SIG-M5 treated with dmso at 0.1 percent for 504 hours (cell line): ENCODE measurements around the gene NXPE1.

ENCODE experiments used
- DNase-seq: peaks from one replicate; lab custom pipeline; 2025; ENCODE audit not compliant: unreplicated experiment; lab: John Stamatoyannopoulos, UW

NXPE1 gene

GRCh38 chr11:114563077-114563476 is 3.4 kb upstream of the NXPE1 start:
- DNase-seq, result no peak

- DNase-seq, result no peak
These were observed 2.7 kb upstream of the NXPE1 start for GRCh38 chr11:114562166-114562916.

- no peak for DNase-seq
These were observed 3.5 kb downstream of the NXPE1 start for GRCh38 chr11:114556135-114556534.

- no peak for DNase-seq
These were observed 6.0 kb downstream of the NXPE1 start for GRCh38 chr11:114553642-114554041.

- DNase-seq, result no peak
These were observed 8.6 kb downstream of the NXPE1 start for GRCh38 chr11:114551060-114551459.

GRCh38 chr11:114525682-114526081 is 34.0 kb downstream of the NXPE1 start:
- DNase-seq, result no peak

- DNase-seq, result no peak
These were observed 35.6 kb downstream of the NXPE1 start for GRCh38 chr11:114524122-114524521.

- no peak for DNase-seq
These were observed 36.9 kb downstream of the NXPE1 start for GRCh38 chr11:114522818-114523217.

GRCh38 chr11:114511538-114511937 is 48.1 kb downstream of the NXPE1 start:
- DNase-seq, result no peak

- DNase-seq, result no peak
These were observed 48.6 kb downstream of the NXPE1 start for GRCh38 chr11:114511079-114511478.

GRCh38 chr11:114501901-114502300 is 57.8 kb downstream of the NXPE1 start:
- no peak for DNase-seq

GRCh38 chr11:114499756-114500155 is 59.9 kb downstream of the NXPE1 start:
- DNase-seq, result no peak

GRCh38 chr11:114496915-114497314 is 62.8 kb downstream of the NXPE1 start:
- DNase-seq, result no peak

- DNase-seq, result no peak
These were observed 75.8 kb downstream of the NXPE1 start for GRCh38 chr11:114483929-114484328.

GRCh38 chr11:114482114-114482513 is 77.6 kb downstream of the NXPE1 start:
- no peak for DNase-seq

GRCh38 chr11:114479331-114479730 is 80.3 kb downstream of the NXPE1 start:
- no peak for DNase-seq

- no peak for DNase-seq
These were observed 80.9 kb downstream of the NXPE1 start for GRCh38 chr11:114478768-114479167.

- no peak for DNase-seq
These were observed 81.7 kb downstream of the NXPE1 start for GRCh38 chr11:114478001-114478410.

GRCh38 chr11:114472661-114473060 is 87.0 kb downstream of the NXPE1 start:
- DNase-seq, result no peak
